ENCODE measurements around the gene CDKAL1. TPM values are rescaled to one million over a fixed set of nuclear protein-coding genes. Genes with fewer than 3 reads are reported as not detected.

CDKAL1 gene
- total RNA-seq, 2 donors from 2014 or later: 12.1 to 19.0 TPM

DNA sequence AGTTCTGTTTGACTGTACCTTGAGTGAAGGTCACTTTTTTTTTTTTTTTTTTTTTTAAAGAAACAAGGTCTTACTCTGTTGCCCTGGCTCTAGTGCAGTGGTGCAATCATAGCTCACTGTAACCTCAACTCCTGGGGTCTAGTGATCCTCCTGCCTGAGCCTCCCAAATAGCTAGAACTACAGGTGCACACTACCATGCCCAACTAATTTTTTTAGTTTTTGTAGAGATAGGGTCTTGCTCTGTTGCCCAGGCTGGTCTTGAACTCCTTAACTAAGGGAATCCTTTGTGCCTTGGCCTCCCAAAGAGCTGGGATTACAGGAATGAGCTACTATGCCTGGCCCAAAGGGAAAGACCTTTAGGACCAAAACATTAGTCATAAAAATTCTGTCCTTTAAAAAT lies 413.7 kb downstream of the CDKAL1 start:
- Histone ChIP-seq H3K27me3 (replicated peaks; ENCODE audit: insufficient read depth) (no peaks in the 10 kb centered on the region), H3K4me1 (replicated peaks) (no peaks in the 10 kb centered on the region), H3K27ac (no peak overlapping the region), H3K4me3 (no peak overlapping the region), H3K9me3 (no peaks in the 10 kb centered on the region), H3K36me3 (no peaks in the 10 kb centered on the region)
- intact Hi-C loops (cut with DNase I): no loop called here
- TF ChIP-seq POLR2AphosphoS5 (IDR thresholded peaks at IDR 0.05): no peak
- TF ChIP-seq POLR2A (IDR thresholded peaks at IDR 0.05): no peak
- TF ChIP-seq, protein P1, sequence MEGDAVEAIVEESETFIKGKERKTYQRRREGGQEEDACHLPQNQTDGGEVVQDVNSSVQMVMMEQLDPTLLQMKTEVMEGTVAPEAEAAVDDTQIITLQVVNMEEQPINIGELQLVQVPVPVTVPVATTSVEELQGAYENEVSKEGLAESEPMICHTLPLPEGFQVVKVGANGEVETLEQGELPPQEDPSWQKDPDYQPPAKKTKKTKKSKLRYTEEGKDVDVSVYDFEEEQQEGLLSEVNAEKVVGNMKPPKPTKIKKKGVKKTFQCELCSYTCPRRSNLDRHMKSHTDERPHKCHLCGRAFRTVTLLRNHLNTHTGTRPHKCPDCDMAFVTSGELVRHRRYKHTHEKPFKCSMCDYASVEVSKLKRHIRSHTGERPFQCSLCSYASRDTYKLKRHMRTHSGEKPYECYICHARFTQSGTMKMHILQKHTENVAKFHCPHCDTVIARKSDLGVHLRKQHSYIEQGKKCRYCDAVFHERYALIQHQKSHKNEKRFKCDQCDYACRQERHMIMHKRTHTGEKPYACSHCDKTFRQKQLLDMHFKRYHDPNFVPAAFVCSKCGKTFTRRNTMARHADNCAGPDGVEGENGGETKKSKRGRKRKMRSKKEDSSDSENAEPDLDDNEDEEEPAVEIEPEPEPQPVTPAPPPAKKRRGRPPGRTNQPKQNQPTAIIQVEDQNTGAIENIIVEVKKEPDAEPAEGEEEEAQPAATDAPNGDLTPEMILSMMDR (IDR thresholded peaks at IDR 0.05): no peak
- DNase-seq (ENCODE audit: low spot score): no peak

DNA sequence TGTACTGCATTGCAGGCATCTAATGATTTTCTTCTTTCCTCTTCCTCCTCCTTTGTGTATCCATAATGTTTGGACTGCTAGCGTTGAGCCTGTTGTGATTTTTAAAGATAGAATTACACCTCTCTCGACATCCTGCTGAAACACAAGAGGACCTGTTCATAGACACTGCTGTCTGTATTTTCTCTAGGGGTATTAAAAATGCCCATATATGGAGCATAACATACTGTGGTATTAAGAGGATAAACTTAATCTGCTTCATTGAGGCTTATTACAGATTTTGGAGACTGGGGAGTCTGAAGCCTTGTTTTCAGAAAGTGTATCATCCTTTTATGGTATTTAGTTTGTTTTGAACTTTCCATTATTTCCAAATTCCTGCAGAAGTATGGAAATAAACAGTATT lies 414.3 kb downstream of the CDKAL1 start:
- H3K4me3 ChIP-seq: no peak overlapping the region
- no peaks in the 10 kb centered on the region for H3K27me3 ChIP-seq (replicated peaks; ENCODE audit: insufficient read depth)
- no peaks in the 10 kb centered on the region for H3K4me1 ChIP-seq (replicated peaks)
- no peak for DNase-seq (ENCODE audit: low spot score)
- no peaks in the 10 kb centered on the region for H3K36me3 ChIP-seq
- no peak for TF ChIP-seq POLR2AphosphoS5 (IDR thresholded peaks at IDR 0.05)
- TF ChIP-seq POLR2A (IDR thresholded peaks at IDR 0.05): no peak
- TF ChIP-seq, protein P1 (IDR thresholded peaks at IDR 0.05): no peak
- intact Hi-C loops (cut with DNase I): no loop called here
- no peaks in the 10 kb centered on the region for H3K9me3 ChIP-seq
- 41% methylated on average over 2 of the region's 2 CpGs for WGBS
- no peak overlapping the region for H3K27ac ChIP-seq

DNA sequence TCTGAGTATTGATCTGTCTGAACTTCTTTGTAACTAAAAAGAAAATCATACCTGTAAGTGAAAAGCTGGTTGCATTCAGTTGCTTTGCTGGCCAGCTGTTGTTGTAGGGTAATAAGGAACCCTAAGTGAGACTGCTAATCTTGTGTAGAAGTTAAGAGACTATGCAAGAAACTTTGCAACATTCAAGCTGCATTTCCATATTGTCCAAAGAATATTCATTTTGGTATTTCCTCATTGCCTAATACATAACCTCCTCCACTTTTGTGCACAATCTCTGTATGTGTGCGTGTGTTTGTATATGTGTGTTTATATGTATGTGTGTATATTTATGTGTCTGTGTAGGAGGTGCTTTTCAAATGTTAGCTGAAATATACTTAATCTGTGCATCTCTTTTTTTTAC lies 414.9 kb downstream of the CDKAL1 start:
- Histone ChIP-seq H3K4me1 (replicated peaks) (no peaks in the 10 kb centered on the region), H3K9me3 (no peaks in the 10 kb centered on the region), H3K27ac (no peak overlapping the region), H3K36me3 (no peaks in the 10 kb centered on the region), H3K27me3 (replicated peaks; ENCODE audit: insufficient read depth) (no peaks in the 10 kb centered on the region), H3K4me3 (no peak overlapping the region)
- 93% methylated on average over 1 of the region's 1 CpG for WGBS
- TF ChIP-seq, protein P1 (IDR thresholded peaks at IDR 0.05): no peak
- TF ChIP-seq POLR2A (IDR thresholded peaks at IDR 0.05) (no peak), POLR2AphosphoS5 (IDR thresholded peaks at IDR 0.05) (no peak)
- intact Hi-C loops (cut with DNase I): no loop called here
- DNase-seq (ENCODE audit: low spot score): no peak

DNA sequence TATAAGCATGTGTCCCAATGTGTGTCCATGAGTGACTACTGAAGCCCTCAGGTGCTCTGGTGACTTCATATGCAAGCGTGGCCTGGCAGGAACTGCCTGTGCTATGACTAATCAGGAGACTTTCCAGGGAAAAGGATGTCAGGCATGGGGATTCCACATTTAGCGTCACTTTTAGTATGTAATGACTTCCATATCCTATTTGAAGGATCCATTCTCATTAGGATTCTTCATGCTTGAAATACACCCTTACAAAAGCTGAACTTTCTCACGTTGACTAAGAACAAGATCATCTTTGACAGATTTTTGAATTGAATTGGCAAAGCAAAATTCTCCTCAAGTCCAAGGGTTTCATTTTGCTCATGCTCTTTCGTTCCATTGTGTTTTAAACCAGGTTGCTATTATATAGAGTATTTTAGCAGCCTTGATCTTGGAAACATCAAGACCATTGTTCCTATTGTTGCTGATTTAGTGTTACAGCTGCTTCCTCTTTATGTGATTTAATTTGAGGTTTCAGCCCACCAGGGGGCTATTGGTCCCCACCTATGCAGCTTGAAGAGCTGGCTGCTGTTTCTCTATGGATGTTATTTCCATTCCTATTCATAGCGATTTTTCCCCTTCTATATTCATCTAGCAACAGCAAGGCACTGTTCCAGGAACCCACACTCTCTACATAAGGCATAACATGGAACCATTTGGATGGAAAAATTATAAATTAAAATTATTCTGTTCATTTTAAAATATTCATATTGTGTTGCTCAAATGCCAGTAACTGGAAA lies 418.6 kb downstream of the CDKAL1 start:
- no peak for DNase-seq (ENCODE audit: low spot score)
- Histone ChIP-seq H3K27ac (no peak overlapping the region), H3K36me3 (no peaks in the 10 kb centered on the region), H3K9me3 (no peaks in the 10 kb centered on the region), H3K27me3 (replicated peaks; ENCODE audit: insufficient read depth) (no peaks in the 10 kb centered on the region), H3K4me1 (replicated peaks) (no peaks in the 10 kb centered on the region), H3K4me3 (no peak overlapping the region)
- intact Hi-C loops (cut with DNase I): no loop called here
- WGBS: 75% methylated on average over 5 of the region's 5 CpGs
- TF ChIP-seq POLR2AphosphoS5 (IDR thresholded peaks at IDR 0.05): no peak
- TF ChIP-seq POLR2A (IDR thresholded peaks at IDR 0.05): no peak
- TF ChIP-seq, protein P1 (IDR thresholded peaks at IDR 0.05): no peak

DNA sequence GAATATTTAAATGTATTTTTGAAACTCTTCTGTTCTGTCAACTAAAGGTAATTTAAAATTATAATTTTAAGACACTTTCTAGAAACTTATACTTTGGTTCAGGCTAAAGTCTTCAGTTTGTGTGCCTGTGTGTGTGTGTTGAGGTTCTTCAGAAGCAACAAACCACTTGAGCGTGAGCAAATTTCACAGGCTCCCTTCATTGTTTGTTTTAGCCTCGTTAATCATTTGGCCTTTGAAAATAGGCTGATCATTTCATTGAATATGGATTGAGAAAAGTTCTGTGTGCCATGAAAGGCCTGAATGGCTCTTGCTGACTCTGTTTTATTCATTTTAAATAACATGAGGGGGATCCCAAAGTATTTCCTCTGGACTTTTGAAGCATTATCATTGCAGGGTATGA lies 420.1 kb downstream of the CDKAL1 start:
- 51% methylated on average over 2 of the region's 2 CpGs for WGBS
- DNase-seq (ENCODE audit: low spot score): no peak
- H3K27me3 ChIP-seq (replicated peaks; ENCODE audit: insufficient read depth): no peaks in the 10 kb centered on the region
- no peak overlapping the region for H3K4me3 ChIP-seq
- TF ChIP-seq, protein P1 (IDR thresholded peaks at IDR 0.05): no peak
- no peak for TF ChIP-seq POLR2A (IDR thresholded peaks at IDR 0.05)
- TF ChIP-seq POLR2AphosphoS5 (IDR thresholded peaks at IDR 0.05): no peak
- intact Hi-C loops (cut with DNase I): no loop called here
- H3K9me3 ChIP-seq: no peaks in the 10 kb centered on the region
- no peaks in the 10 kb centered on the region for H3K4me1 ChIP-seq (replicated peaks)
- H3K27ac ChIP-seq: no peak overlapping the region
- no peaks in the 10 kb centered on the region for H3K36me3 ChIP-seq

All from prostate gland (tissue), 2 donors.